SK-N-MC (cell line): Measurements from ENCODE around the gene KIF26B.

ENCODE experiments used
- EZH2 ChIP-seq: fragments of 200-600 bp; sonication (generic); IDR thresholded peaks from one replicate; pipeline ENCODE4 v1.6.1; 2017; ENCODE audit warnings: antibody characterized with exemption
- FOXP2 ChIP-seq: optimal IDR thresholded peaks from 2 replicates; pipeline ENCODE3; 2011; ENCODE audit warnings: mild to moderate bottlenecking, moderate library complexity; ENCODE audit not compliant: insufficient read depth; ENCODE audit errors: extremely low read length, control extremely low read depth
- POLR2AphosphoS5 ChIP-seq: IDR thresholded peaks from 2 replicates; pipeline ENCODE4 v1.6.1; 2012; ENCODE audit warnings: mild to moderate bottlenecking, low read depth, low read length, borderline replicate concordance

- no peak for TF ChIP-seq POLR2AphosphoS5
- TF ChIP-seq EZH2: no peak
- TF ChIP-seq FOXP2: no peak
These were observed 286.9 kb downstream of the KIF26B start for GRCh38 chr1:245441689-245442088.
